Lower lobe of right lung (tissue), 2 donors: ENCODE data around the gene USP40. TPM values are rescaled to one million over a fixed set of nuclear protein-coding genes. Genes with fewer than 3 reads are reported as not detected.

Experiments
- ATAC-seq, 2 donors: fragments of 200-7000 bp; cut with Tn5 transposase; one replicate each; pipeline ENCODE4 v1.9.1; 2020 to 2022; ENCODE audit warnings: mild to moderate bottlenecking in 2 of 2, moderate library complexity in 2 of 2
- DNase-seq: peaks from one replicate; pipeline ENCODE4 v3.0.0-alpha.2; 2020
- H3K27ac ChIP-seq: fragments of 200-600 bp; one replicate; pipeline ENCODE4 v1.8.0; 2022
- H3K27me3 ChIP-seq: fragments of 200-600 bp; one replicate; pipeline ENCODE4 v1.8.0; 2022; ENCODE audit warnings: low read depth
- H3K36me3 ChIP-seq: fragments of 200-600 bp; one replicate; pipeline ENCODE4 v1.8.0; 2022; ENCODE audit warnings: mild to moderate bottlenecking
- H3K4me1 ChIP-seq: fragments of 200-600 bp; one replicate; pipeline ENCODE4 v1.8.0; 2022
- H3K4me3 ChIP-seq: fragments of 200-600 bp; one replicate; pipeline ENCODE4 v1.8.0; 2022; ENCODE audit warnings: mild to moderate bottlenecking
- H3K9me3 ChIP-seq: fragments of 200-600 bp; one replicate; pipeline ENCODE4 v1.8.0; 2022
- CTCF ChIP-seq: fragments of 200-600 bp; IDR thresholded peaks from one replicate; pipeline ENCODE4 v1.8.0; 2022; ENCODE audit warnings: antibody characterized with exemption, mild to moderate bottlenecking
- intact Hi-C: fragments of 100-400 bp; cut with DNase I; formaldehyde crosslinking; loops from one replicate; pipeline ENCODE4 v1.11.0; 2022
- total RNA-seq: library from RNA; stranded (reverse); fragmentation: NEBNext Ultra II Directional; extraction: Animal tissue kit (Norgen Biotek cat#: 25700); gene quantifications from one replicate; pipeline ENCODE4 v1.2.1, GENCODE V29; 2021
- donor health status: DM: no; HTN: yes; CAD: no; lungs with severe emphysema.

USP40 gene
- total RNA-seq, 1 donor from 2014 or later, result 45.4 TPM

- intact Hi-C loops, result no loop called here
- no peaks in the 10 kb centered on the region for H3K9me3 ChIP-seq
- TF ChIP-seq CTCF, result no peak
- no peak for DNase-seq
- no peaks in the 10 kb centered on the region for H3K27me3 ChIP-seq
- H3K36me3 ChIP-seq, result peaks cover 83% of the 10 kb centered on the region
- no peak for ATAC-seq
- H3K4me3 ChIP-seq, result no peak overlapping the region
- no peaks in the 10 kb centered on the region for H3K4me1 ChIP-seq
- H3K27ac ChIP-seq, result no peak overlapping the region
Observed at GRCh38 chr2:233439191-233439590, 127.4 kb downstream of the USP40 start.

GRCh38 chr2:233438573-233439147 lies 127.9 kb downstream of the USP40 start:
- intact Hi-C loops, result no loop called here
- no peaks in the 10 kb centered on the region for H3K9me3 ChIP-seq
- ATAC-seq, result no peak
- H3K4me3 ChIP-seq, result no peak overlapping the region
- no peak for TF ChIP-seq CTCF
- peaks cover 83% of the 10 kb centered on the region for H3K36me3 ChIP-seq
- DNase-seq, result no peak
- no peak overlapping the region for H3K27ac ChIP-seq
- H3K4me1 ChIP-seq, result no peaks in the 10 kb centered on the region
- H3K27me3 ChIP-seq, result no peaks in the 10 kb centered on the region

- Histone ChIP-seq H3K27me3 (no peaks in the 10 kb centered on the region), H3K4me1 (no peaks in the 10 kb centered on the region), H3K36me3 (peaks cover 77% of the 10 kb centered on the region), H3K4me3 (no peak overlapping the region), H3K27ac (no peak overlapping the region), H3K9me3 (no peaks in the 10 kb centered on the region)
- no peak for TF ChIP-seq CTCF
- DNase-seq, result no peak
- ATAC-seq, result no peak
- intact Hi-C loops, result no loop called here
Observed at GRCh38 chr2:233437439-233437955, 129.1 kb downstream of the USP40 start.

GRCh38 chr2:233436691-233437438 lies 129.7 kb downstream of the USP40 start:
- H3K4me1 ChIP-seq, result no peaks in the 10 kb centered on the region
- no peak for TF ChIP-seq CTCF

GRCh38 chr2:233436191-233436581 lies 130.4 kb downstream of the USP40 start:
- ATAC-seq (no peak), DNase-seq (no peak)
- Histone ChIP-seq H3K36me3 (peaks cover 65% of the 10 kb centered on the region), H3K27me3 (no peaks in the 10 kb centered on the region), H3K4me3 (no peak overlapping the region), H3K4me1 (no peaks in the 10 kb centered on the region), H3K27ac (no peak overlapping the region), H3K9me3 (no peaks in the 10 kb centered on the region)
- no peak for TF ChIP-seq CTCF
- intact Hi-C loops, result no loop called here

More at GRCh38 chr2:233436691-233437438, 129.7 kb downstream of the USP40 start:
- Histone ChIP-seq H3K4me3 (no peak overlapping the region), H3K36me3 (peaks cover 72% of the 10 kb centered on the region), H3K27me3 (no peaks in the 10 kb centered on the region), H3K27ac (no peak overlapping the region), H3K9me3 (no peaks in the 10 kb centered on the region)
- intact Hi-C loops, result no loop called here
- no peak for DNase-seq
- no peak for ATAC-seq
